Mammary epithelial cell (primary cell): ENCODE results near the gene OR5H2.

Experiments
- CTCF ChIP-seq, 2 donors: IDR thresholded peaks in 1 of 2; conservative IDR thresholded peaks in 1 of 2; 2 replicates each; pipeline ENCODE4 v1.5.1; 2011 to 2012; ENCODE audit warnings: inconsistent platforms in 2 of 2, low read length in 2 of 2, mild to moderate bottlenecking in 2 of 2, control low read depth in 1 of 2, low read depth in 1 of 2; ENCODE audit not compliant: insufficient read depth in 1 of 2; ENCODE audit errors: extremely low read depth in 1 of 2
- EZH2 ChIP-seq: IDR thresholded peaks from 2 replicates; pipeline ENCODE4 v1.6.1; 2012; ENCODE audit warnings: low read length, inconsistent platforms, borderline replicate concordance

DNA sequence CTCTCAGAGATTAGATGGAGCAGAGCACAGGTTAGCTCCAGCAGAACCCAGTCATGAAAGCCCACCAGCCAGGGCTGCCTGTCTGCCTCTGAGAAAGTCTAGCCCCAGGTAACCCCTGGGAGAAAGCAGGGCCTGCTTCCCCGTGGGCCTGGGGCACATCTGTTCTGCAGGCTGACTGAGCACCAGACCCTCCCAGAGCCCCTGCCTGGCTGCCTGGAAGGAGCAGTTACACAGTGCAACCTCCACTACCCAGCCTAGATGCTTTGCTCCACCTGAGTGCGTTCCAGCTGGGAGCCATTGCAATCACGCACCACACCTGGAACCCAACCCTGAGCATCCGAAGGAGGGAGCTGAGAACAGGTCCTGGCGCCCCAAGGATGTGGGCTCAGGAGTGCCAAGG, 46.6 kb downstream of the OR5H2 start:
- no peak for TF ChIP-seq CTCF (conservative IDR thresholded peaks at IDR 0.05 in 1 of 2, IDR thresholded peaks at IDR 0.05 in 1 of 2; ENCODE audit: extremely low read depth in 1 of 2, insufficient read depth in 1 of 2, low read depth in 1 of 2, low read length in 2 of 2)
- no peak for TF ChIP-seq EZH2
